Ovary (tissue), 9 donors: ENCODE results near the gene CDC42SE2. TPM values are rescaled to one million over a fixed set of nuclear protein-coding genes. Genes with fewer than 3 reads are reported as not detected.

Experiments
- DNase-seq, 5 donors: peaks; one replicate each; pipeline ENCODE4 v3.0.0-alpha.2; 2019 to 2020
- H3K27ac ChIP-seq, 2 donors: fragments of 200-600 bp; one replicate each; pipeline versions ENCODE4 v1.5.1 to v1.8.0; 2019 to 2022
- H3K27me3 ChIP-seq: fragments of 200-600 bp; one replicate; pipeline ENCODE4 v1.8.0; 2022
- H3K36me3 ChIP-seq: fragments of 200-600 bp; sonication (generic); one replicate; pipeline ENCODE4 v1.5.1; 2019
- H3K4me1 ChIP-seq: one replicate; pipeline ENCODE4 v1.8.1; 2013; ENCODE audit warnings: mild to moderate bottlenecking, moderate library complexity; ENCODE audit not compliant: insufficient read depth
- H3K4me3 ChIP-seq: fragments of 200-600 bp; sonication (generic); one replicate; pipeline ENCODE4 v1.5.1; 2017
- H3K9me3 ChIP-seq, 2 donors: fragments of 200-600 bp in 1 of 2; sonication (generic) in 1 of 2; one replicate each; pipeline versions ENCODE4 v1.5.1 to v1.8.1; 2013 to 2019; ENCODE audit warnings: mild to moderate bottlenecking in 1 of 2, moderate library complexity in 1 of 2
- EP300 ChIP-seq: sonication (generic); formaldehyde crosslinking; IDR thresholded peaks from one replicate; pipeline ENCODE4 v1.6.1; 2017; ENCODE audit warnings: antibody characterized with exemption
- POLR2A ChIP-seq: fragments of 450-650 bp; IDR thresholded peaks from one replicate; pipeline ENCODE4 v1.6.1; 2017; ENCODE audit warnings: antibody characterized with exemption, mild to moderate bottlenecking, moderate library complexity
- WGBS, 3 donors: extraction: QIAGEN DNeasy Blood & Tissue Kit in 1 of 3; methylation state at CpG; one replicate each; pipeline versions ENCODE4 v1.1.5 to v1.1.7; 2013 to 2017; 5-methylcytosine and 5-hydroxymethylcytosine counted together
- intact Hi-C, 4 donors: fragments of 100-400 bp; cut with DNase I; formaldehyde crosslinking; loops; one replicate each; pipeline versions ENCODE4 v1.11.0 to v1.15.1; 2022 to 2023
- polyA plus RNA-seq, 2 donors: library from polyadenylated mRNA; stranded (reverse); fragments of 200-250 nt in 1 of 2; fragments of 350-450 nt in 1 of 2; fragmentation: Illumina TruSeq in 1 of 2; extraction: RNeasy Lipid Tissue Mini Kit (QIAGEN cat#74804) in 1 of 2; gene quantifications; one replicate each; pipeline ENCODE4 v1.2.3, GENCODE V29; 2013 to 2014
- total RNA-seq, 7 donors: library from RNA; depleted of rRNA in 2 of 7; stranded (reverse); fragments of >200 nt in 2 of 7; fragmentation: NEBNext Ultra II Directional in 3 of 7; extraction: Animal tissue kit (Norgen Biotek cat#: 25700) in 3 of 7; gene quantifications; one replicate each; pipeline versions ENCODE4 v1.1.0 to v1.2.4, GENCODE V29; 2016 to 2023
- TF ChIP-seq, protein P1 (sequence below), 3 donors: fragments of 450-650 bp in 2 of 3; fragments of 200-600 bp in 1 of 3; IDR thresholded peaks; one replicate each; pipeline versions ENCODE4 v1.5.1 to v1.8.0; 2016 to 2022; ENCODE audit warnings: antibody characterized with exemption in 3 of 3, mild to moderate bottlenecking in 1 of 3
- donor health status: DM: no; HTN: no; CAD: no; lungs with moderate emphysema.
- donor health status: DM: no; HTN: no; CAD: no.
- donor health status: Bipolar disorder and iron deficiency.
- donor health status: DM: yes; HTN: yes; CAD: no.
- donor health status: DM: no; HTN: no; CAD: no.
- donor health status: DM: yes; HTN: yes; CAD: no.

Gene CDC42SE2
- total and polyA plus RNA-seq, 9 donors = 18.0 to 37.6 (median 23.7) TPM

DNA sequence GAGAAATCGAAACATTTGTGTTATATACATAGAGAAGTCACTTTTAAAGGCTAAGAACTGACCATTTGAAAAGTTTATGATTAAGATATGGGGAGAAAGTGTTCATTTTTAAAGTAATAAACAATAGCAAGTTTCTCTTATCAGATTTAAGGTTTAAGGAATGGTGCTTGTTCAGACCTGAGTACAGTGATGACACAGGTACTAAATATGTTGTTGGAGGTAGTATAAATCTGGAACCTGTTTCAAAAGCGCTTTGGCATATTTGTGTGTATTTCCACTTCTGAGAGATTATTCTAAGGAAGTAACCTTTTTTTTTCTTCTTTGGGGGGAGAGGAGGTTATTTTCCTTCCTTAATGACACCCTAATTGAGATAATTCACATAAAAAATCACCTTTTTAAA, 18.4 kb downstream of the CDC42SE2 start:
- H3K9me3 ChIP-seq = no peaks in the 10 kb centered on the region
- no peak overlapping the region for H3K4me3 ChIP-seq
- intact Hi-C loops = no loop called here
- TF ChIP-seq, protein P1, sequence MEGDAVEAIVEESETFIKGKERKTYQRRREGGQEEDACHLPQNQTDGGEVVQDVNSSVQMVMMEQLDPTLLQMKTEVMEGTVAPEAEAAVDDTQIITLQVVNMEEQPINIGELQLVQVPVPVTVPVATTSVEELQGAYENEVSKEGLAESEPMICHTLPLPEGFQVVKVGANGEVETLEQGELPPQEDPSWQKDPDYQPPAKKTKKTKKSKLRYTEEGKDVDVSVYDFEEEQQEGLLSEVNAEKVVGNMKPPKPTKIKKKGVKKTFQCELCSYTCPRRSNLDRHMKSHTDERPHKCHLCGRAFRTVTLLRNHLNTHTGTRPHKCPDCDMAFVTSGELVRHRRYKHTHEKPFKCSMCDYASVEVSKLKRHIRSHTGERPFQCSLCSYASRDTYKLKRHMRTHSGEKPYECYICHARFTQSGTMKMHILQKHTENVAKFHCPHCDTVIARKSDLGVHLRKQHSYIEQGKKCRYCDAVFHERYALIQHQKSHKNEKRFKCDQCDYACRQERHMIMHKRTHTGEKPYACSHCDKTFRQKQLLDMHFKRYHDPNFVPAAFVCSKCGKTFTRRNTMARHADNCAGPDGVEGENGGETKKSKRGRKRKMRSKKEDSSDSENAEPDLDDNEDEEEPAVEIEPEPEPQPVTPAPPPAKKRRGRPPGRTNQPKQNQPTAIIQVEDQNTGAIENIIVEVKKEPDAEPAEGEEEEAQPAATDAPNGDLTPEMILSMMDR (IDR thresholded peaks at IDR 0.05) = no peak
- TF ChIP-seq EP300 (no peak), POLR2A (no peak)
- no peak overlapping the region for H3K27ac ChIP-seq
- WGBS, 3 donors = 92 to 94% (median 93%) methylated on average over 2 of the region's 2 CpGs
- H3K4me1 ChIP-seq = peaks cover 3% of the 10 kb centered on the region
- no peak for DNase-seq
- H3K36me3 ChIP-seq = no peaks in the 10 kb centered on the region
- no peaks in the 10 kb centered on the region for H3K27me3 ChIP-seq

DNA sequence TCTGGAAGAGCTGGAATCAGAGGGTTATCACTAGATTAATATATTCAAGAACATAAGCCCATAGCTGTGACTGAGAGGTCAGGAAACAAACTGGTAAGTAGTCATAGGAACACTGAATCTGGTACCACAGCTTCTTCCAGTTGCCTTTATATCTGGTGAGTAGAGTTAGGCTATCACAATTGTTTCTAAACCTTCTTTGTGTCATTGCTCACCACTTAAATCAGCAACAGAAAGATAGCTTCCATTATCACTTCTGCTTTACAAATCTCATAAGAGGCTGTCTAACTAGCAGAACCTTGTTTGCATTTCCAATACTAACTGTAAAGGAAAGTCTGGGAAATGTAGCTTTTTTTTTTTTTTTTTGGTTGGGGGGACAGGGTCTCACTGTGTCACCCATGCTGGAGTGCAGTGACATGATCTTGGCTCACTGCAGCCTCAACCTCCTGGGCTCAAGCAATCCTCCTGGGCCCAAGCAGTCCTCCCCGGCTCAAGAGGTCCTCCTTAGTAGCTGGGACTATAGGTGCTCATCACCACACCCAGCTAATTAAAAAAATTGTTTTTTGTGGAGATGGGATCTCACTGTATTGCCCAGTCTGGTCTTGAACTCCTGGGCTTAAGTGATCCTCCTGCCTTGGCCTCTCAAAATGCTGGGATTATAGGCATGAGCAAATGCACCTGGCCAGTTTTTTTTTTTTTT, 22.0 kb downstream of the CDC42SE2 start:
- Histone ChIP-seq H3K4me3 (no peak overlapping the region), H3K4me1 (no peaks in the 10 kb centered on the region), H3K9me3 (no peaks in the 10 kb centered on the region), H3K27me3 (no peaks in the 10 kb centered on the region), H3K36me3 (no peaks in the 10 kb centered on the region), H3K27ac (no peak overlapping the region)
- 94 to 100% (median 98%) methylated on average over 1 of the region's 1 CpG for WGBS, 3 donors
- DNase-seq = no peak
- TF ChIP-seq POLR2A (no peak), EP300 (no peak)
- TF ChIP-seq, protein P1 (IDR thresholded peaks at IDR 0.05) = no peak
- intact Hi-C loops = no loop called here

DNA sequence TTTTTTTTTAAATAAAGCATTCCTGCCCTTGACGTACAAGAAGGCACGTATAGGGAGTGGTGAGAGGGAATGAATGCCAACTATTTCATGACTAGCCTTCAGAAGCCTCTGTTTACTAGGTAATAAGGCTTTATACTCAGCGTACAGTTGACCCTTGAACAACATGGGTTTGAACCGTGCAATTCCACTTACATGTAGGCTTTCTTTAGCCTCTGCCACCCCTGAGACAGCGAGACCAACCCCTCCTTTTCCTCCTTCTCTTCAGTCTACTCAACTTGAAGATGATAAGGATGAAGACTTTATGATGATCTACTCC, 22.5 kb downstream of the CDC42SE2 start:
- Histone ChIP-seq H3K9me3 (no peaks in the 10 kb centered on the region), H3K4me1 (no peaks in the 10 kb centered on the region), H3K27ac (no peak overlapping the region), H3K36me3 (no peaks in the 10 kb centered on the region), H3K27me3 (no peaks in the 10 kb centered on the region), H3K4me3 (no peak overlapping the region)
- intact Hi-C loops = no loop called here
- TF ChIP-seq EP300 = no peak
- TF ChIP-seq POLR2A = no peak
- TF ChIP-seq, protein P1 (IDR thresholded peaks at IDR 0.05) = no peak
- DNase-seq = no peak
- 94 to 98% (median 94%) methylated on average over 5 of the region's 5 CpGs for WGBS, 3 donors

DNA sequence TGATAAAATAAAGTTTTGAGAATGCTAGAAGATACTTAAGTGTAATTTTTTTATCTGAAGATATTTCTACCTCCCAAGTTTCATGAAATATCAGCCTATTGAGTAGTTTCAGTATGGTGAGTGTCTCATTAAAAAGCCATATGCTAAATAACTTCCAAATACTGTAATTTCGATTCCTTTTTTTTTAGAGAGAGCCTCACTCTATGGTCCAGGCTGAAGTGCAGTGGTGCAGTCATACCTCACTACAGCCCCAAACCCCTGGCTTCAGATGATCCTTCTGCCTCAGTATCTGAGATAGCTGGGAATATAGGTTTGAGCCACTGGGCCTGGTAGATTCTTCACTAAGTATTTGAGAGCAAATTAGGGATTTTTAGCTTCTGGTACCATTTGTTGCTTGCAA, 24.5 kb downstream of the CDC42SE2 start:
- H3K4me3 ChIP-seq = no peak overlapping the region
- no peak overlapping the region for H3K27ac ChIP-seq
- H3K27me3 ChIP-seq = no peaks in the 10 kb centered on the region
- intact Hi-C loops = no loop called here
- DNase-seq = no peak
- TF ChIP-seq POLR2A (no peak), EP300 (no peak)
- TF ChIP-seq, protein P1 (IDR thresholded peaks at IDR 0.05) = no peak
- WGBS, 3 donors = 80 to 93% (median 85%) methylated on average over 1 of the region's 1 CpG
- H3K36me3 ChIP-seq = no peaks in the 10 kb centered on the region
- H3K4me1 ChIP-seq = no peaks in the 10 kb centered on the region
- no peaks in the 10 kb centered on the region for H3K9me3 ChIP-seq
